GM21825 (cell line): ENCODE results near the gene NR3C2.

Experiments
- ATAC-seq: cut with Tn5 transposase; IDR thresholded peaks from one replicate; pipeline ENCODE4 v1.9.1; 2021; ENCODE audit warnings: mild to moderate bottlenecking, moderate library complexity; ENCODE audit not compliant: unreplicated experiment

The NR3C2 gene

DNA sequence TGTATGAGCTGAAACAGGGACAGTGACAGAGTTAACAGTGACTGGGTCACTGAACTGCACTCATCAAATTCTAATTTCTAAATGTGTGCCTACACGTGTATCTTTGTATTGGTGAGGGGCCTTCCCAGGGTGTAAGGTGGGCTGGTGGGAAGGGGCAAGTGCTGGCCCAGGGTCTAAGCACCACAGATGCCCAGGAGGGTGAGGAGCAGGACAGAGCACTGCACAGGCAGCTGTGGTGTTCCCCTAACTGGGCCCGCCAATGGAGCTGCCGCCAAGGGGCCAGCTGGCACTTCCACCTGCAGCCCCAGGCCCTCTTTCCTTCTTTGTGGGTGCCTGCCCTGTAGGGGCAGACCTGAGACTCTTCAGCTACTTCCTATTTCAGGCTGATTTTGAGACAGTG is 360.5 kb downstream of the NR3C2 start:
- no peak for ATAC-seq

DNA sequence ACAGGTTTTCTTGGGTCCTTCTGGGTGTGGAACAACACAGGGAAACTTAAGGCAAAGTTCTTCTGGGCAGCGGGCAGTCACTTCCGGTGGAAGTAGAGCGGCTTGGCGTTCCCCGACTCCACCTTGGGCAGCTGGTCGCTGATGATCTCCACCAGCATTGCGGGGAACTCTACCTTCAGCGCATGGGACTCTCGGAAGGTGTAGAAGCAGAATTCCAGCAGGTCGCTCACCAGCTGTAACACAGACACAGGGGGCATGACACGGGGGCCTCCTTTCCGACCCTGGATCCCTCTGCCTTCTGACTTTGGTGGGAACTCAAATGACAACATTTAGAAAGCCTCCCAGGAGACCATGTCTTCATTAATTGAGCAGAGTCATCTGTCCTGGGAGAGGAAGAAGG is 360.9 kb downstream of the NR3C2 start:
- no peak for ATAC-seq

DNA sequence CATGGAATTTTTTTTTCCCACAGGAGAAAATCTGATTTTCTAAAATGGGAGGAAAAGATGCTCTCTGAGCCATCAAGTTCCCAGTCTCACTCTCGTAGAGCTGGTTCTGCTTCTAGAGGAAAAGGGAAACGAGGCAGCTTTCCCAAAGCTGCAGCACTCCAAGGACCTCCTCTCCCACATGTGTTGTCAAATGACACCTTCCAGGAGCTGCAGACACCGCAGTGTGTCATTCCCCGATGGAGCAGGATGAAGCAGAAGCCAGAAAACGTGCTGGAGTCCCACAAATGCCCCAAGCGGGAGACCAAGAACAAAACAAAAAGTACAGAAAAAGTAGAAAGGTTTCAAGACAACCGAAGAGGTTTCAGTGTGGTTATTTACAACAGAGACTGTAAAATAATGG is 362.3 kb downstream of the NR3C2 start:
- ATAC-seq, result no peak

DNA sequence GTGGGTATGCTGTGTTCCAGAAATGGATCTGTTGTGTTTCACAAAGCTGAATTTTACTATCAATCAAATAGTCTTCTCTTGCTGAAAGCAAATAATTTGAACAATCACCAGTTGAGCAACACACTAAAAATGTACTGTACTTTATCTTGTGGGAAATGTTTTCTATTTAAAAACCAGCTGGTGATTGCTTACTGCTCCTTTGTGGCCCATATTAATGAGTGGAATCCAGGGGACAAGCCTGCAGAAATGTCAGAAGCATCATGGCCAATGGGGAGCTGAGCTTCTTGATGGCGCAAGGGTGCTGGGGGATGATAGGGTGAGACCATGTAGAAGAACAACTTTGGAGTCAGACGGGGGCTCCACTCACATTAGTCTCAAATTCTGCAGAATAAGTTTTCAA is 364.2 kb downstream of the NR3C2 start:
- ATAC-seq, result no peak

DNA sequence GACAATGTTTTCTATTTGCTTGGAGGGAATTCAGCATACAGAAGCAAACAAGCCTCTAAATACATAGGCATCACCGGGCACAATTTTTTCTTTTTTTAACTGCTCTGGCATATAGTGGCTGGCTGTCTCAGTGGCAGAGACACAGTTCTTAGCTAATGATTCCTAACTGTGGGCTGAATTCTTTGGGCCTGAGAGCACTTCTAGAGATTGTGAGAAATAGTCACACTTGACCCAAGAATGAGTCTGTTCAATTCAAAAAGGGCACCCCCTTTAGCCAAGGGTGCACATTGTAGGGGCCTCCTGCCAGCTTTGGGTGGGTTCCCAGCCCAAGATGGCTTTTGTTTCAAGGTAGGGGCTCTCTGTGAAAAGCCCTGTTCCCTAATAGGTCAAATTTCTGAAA is 364.6 kb downstream of the NR3C2 start:
- no peak for ATAC-seq

DNA sequence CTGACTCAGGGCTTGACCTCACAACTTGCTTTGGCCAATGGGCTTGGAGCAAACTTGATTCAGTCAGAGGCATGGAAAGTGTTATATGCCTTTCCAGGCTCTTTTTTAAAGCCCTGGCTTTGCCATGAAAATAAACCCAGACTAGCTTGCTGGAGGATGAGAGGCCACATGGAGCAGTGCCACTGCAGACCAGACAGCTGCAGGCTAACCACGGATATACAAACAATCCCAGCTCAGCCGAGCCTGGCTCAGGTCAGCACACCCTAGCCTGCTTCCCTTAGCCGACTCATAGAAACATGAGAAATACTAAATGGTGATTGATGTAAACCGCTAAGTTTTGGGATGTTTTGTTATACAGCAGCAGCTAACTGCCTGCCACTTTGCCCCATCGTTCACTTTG is 365.2 kb downstream of the NR3C2 start:
- no peak for ATAC-seq

DNA sequence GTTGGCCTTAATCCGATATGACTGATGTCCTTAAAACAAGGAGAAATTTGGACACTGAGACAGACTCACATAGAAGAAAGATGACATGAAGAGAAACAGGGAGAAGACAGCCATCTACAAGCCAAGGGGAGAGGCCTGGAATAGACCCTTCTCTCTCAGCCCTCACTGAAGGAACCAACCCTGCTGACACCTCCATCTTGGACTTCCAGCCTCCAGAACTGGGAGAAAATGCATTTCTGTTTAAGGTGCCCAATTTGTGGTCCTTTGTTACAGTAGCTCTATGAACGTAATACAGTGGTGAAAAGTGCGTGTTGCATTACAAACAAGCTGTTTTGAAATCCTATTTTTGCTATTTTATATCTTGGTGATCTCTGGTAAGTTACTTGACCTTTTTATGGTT is 366.8 kb downstream of the NR3C2 start:
- no peak for ATAC-seq

DNA sequence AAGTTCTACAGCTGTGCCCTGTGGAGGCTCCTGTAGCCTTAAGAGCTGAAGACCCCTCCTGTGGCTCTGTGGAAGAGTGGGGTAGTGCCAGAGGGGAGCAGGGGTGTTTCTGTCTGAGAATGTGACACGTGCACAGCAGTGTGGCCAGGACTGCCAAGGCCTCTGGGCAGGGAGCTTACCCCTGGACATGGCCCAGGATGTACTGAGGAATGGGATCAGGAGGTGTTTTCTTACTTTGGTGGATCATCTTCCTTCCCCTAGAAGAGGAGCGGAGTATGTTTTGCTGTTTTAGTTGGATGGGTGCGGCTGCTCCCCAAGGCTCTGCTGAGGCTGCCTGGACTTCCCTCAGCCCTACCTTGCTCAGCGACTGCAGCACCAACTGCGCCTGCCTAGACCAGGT is 367.8 kb downstream of the NR3C2 start:
- ATAC-seq, result no peak

DNA sequence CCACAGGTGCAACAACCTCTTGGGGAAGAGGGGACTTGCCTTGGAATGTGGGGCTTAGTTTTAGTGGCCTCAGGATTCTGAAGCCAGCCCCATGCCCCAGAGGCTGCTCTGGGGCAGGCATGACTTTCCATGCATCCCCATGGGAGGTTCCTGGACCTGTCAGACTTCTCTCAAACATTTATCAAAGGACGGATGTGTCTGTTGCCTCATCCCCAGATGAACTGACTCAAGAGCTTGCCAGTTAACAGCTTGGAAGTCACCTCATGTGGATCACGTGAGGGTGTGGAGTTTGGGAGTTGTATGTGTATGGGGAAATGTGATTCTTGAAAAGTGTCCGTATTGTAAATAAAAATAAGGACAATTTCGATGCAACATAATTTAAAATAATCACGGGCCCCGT is 368.9 kb downstream of the NR3C2 start:
- no peak for ATAC-seq

DNA sequence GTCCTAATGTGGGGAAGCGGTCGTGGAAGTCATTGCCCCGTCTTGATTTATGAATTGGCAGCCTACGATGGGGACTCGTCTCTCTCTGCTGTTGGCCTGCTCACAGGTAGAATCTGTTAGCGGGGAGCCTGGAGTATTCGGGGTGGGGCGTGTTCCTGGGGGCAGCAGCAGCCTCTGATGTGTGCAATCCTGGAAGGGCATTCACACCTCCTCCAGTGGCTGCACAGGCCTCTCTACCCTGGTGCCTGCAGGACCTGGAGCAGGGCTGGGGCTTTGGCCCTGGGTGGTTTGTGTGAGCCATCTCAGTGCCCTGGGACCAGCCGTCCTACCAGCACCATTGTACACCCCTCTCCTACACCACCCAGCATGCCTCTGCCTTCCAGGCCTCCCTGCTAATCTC is 369.4 kb downstream of the NR3C2 start:
- no peak for ATAC-seq

DNA sequence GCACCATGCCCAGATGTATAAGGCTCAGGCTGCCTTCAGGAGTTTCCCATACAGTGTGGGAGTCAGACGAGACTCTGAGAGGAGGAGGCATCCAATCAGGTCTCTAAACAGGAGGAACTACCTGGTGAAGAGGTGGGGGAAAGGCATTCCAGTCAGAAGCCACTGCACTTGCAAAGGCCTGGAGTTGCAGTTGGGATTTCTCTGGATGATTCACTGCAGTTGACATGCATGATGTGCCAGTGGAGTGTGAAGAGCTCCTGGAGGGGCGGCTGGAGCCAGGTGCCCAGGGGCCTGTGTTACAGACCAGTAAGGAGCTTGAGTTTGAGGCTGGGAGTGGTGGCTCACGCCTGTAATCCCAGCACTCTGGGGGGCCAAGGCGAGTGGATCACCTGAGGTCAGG is 371.2 kb downstream of the NR3C2 start:
- ATAC-seq, result no peak

DNA sequence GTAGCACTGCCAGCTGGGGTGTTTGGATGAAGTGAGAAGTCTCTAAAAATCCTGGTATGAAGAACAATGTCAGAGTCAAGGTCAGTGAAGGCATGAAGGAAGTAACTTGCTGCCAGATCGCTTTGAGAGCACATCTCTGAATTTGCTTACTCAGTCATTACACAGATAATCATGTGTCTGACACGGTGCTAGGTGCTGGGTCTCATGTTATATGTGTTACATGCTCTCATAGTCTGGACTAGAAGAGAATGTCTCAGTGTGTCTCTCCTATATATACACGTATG is 372.4 kb downstream of the NR3C2 start:
- no peak for ATAC-seq

DNA sequence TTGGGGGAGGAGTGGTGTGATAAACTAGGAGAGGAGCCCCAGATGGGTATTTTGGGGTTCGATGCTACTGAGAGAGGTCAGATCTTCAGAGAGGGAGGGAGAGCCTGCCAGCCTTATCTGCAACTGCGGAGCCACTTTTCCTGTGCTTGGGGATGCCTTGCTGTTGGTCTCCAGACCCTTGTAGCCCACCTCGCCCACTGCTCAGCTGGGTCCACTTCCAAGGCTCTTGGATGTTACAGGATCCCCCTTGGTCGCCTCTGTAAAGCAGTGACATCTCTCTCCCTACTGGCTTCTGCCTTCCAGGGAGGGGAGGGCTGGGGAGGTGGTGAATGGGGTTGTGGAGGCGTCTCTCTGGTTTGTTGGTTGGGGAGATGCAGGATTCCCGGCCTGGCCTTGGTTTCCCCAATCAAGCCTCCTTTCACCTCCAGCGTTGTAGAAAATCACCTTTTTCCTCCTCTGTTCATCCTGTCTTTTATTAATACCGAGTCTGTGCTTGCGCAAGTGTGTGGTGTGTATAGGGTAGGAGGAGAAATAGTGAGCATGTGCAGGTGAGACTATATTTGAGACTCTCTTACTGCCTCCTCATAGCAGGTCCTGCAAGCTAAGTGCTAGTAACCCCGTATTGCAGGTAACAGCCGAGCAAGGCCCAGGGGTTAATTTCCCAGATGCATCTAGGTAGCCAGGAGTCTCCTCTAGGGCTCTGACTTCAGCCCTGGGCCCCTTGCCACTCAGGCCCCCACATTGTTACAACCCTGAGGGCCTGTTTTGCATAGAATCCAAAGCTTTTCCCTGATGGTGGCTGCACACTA is 372.9 kb downstream of the NR3C2 start:
- ATAC-seq, result no peak

DNA sequence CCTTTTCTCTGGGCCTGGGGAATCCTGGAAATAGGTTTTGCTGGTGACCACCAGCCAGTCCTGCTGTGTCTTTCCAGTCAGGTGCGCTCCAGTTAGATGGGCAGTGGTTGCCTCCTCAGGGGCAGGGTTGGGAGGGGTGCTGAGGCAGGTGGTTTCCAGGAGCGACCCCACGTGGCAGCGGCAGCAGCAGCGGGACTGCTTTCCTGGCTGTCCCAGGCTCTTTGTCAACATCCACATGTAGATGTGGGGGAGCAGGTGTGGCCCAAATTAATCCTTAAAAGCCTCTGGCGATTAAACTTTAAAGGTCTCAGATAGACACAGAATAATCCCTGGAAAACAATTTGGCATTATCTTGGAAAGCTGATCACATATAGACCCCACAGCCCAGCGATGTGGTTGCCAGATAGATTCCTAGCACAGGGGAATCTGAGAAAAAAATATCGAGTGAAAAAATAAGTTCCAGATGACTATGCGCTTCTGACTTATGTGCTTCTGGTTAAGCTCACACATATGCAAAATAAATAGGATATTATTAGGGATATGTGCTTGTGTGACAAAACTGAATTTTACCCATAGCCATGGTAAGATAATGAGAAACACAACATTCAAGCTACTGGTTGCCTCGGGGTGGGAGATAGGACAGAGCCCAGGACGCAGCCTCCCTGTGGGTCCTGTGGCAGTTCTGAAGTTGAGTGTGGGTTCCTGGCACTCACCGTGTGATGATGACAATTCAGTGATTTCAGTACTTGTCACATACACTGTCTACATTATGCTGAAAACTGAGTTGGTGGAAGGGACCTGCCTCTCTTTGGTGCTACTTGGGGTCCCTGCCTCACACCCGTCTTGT is 373.9 kb downstream of the NR3C2 start:
- no peak for ATAC-seq

DNA sequence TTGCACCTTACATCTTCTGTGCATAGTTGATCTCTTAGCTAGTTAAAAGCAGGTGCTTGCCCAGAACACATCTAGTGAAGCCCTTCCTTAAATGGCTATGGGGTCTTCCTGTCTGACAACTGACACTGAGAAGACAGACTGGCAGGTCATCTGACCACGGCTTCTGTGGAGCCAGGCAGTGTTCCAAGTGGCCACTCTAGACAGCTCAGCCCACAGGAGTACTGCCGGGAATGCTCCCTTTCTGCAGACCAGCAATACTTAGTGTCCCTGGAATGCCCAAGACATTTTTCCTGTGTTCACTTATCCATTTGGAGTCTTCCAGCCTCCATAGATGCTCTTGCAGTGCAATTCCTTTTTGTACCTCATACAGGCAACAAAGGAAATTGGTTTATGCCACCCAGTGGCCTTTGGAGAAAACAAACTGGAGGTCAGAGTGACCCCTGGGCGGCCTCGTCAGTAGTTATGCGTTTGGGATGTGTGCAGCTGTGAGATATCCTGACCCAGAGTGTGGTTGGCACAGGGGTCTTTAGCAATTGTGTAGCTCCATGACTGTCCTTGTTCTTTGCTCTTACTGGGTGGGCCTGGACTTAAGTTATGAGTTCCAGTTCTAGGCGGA is 374.8 kb downstream of the NR3C2 start:
- ATAC-seq, result no peak

DNA sequence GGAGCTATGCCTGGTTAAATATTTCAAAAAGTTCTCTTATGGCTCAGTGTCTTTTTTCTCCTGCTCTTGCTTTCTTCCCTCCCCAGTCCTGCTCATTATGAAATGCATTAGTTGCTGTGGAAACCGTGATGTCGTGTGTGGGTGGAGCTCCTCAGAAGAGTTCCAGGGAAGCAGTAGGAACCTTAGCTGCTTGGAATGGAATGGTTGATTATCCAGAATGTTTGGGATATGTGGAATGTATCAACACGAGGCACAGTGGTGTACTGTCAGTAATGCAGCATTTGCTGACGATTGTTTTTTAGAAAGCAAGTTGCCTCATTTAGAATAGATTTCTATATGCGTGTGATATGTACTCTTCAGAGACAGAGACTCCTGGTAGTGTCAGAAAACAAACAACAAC is 377.1 kb downstream of the NR3C2 start:
- ATAC-seq, result no peak

DNA sequence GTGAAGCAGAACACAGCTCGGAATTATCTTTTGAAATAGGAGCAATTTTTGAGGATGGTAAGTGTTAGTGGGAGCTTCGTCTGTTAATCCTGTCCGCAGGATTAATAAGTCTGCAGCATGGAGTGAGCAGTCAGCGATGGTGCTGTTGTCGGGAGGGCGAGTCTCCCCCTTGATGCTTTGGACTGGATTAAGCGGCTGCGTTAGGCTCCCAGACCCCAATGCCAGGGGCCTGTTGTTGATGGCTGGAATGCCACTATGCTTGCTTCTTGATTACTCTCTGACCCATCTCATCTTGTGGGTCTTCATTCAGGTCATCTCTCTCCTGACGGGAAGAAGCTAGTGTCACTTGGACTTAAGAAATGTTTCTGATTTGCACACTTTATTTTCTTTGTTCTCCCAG is 377.8 kb downstream of the NR3C2 start:
- ATAC-seq, result no peak

DNA sequence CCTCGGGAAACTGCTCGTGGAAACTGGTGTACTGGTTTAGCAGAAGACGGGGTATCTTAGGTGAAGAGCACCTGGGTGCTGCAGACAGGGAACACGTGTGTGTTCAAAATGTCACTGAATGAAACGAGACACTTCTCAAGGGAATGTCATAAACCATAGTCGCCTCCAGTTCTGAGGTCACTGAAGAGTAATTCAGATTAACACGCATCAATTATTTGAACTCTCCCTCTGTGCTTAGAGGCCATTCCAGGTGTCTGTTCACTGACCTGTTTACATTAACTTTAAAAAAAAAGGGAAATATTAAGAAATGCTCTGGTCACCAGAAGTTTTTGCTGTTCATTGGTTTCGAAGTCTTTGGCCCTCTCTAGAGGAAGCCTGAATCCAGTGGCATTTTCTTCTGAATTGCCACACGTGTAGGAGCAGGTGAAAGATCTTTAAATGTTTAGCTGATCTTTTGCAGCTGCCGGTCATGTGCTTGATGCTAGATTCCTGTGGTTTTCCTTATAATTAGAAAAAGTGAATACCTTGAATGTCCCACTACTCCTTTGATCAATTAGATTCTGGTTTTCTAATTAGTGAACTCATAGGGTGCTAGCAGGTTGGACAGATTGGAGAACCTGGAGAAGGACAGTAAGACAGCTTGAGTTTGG is 379.8 kb downstream of the NR3C2 start:
- ATAC-seq, result no peak

DNA sequence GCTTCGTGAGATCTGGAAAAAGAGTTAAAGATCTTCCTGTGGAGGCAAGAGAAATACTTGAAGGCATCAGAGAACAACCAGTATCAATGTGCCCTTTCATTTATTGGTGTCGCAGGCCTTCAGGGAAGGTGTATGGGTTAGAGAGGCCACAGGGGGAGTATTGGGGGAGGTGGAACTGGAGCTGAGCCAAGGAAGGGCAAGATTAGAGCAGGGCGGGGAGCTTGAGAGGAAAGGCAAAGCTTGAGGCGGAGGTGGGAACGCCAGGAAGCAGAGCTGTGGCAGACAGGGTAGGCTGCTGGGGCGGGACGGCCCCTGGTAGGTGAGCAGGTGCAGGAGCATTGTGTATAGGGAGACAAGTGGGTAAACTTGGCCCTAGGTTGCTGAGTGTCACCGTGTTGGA is 380.4 kb downstream of the NR3C2 start:
- no peak for ATAC-seq

DNA sequence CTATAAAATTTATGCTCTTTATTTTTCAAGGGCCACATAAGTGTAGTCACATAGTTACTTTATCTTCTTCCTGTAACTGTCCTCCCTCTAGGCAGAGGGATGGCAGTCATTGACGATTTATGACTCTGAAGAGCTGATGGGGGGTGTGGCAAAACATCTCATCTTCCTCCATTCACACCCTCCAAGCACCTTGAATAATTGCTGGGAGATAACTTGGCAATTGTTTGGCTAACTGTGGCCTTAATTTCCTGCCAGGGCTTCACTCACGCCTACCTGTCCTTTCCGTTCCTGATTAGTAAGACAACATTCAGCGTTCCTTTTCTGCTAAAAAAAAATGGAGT is 381.1 kb downstream of the NR3C2 start:
- no peak for ATAC-seq

DNA sequence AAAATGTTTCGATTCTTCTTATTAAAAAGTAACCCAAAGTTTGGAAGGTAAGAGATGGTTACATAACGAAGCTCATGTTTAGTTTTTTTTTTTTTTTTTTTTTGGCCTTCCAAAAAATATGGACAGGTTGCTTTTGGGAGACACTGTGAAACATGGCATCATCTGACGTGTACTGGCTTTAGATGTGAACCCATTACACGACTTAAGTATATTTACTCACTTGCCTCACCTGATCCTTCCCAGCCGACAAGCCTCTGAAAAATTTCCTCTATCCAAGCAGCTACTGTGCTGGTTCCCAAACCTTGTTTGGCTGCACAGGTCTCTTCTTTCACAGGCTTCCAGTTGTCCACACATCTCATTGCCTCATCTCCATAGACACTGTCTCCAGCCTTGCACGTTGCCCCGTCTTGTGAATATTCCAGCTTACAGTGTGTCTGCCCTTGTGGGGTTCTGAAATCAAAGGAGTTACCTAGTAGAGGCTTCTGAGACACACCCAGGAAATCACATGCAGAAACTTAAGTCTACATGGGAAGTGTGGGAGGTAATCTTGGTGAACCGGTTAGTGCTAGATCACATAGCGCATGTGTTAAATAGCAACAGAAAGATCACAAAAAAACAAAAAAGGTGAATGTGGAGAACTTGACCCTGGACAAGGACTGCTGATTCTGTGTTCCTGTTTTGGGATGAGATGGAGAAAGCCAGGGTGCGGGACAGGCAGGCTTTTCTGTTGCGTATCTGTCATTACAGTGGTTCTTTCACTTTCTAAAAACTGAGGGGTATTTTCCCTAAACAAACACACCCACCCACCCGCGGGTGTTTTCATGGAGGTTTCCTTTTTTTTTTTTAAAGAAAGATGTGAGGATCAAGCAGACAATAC is 381.7 kb downstream of the NR3C2 start:
- ATAC-seq, result no peak
